Measurements from ENCODE around the gene STX10. TPM values are rescaled to one million over a fixed set of nuclear protein-coding genes. Genes with fewer than 3 reads are reported as not detected.

The STX10 gene
- total RNA-seq, 2 experiments from 2014 or later: 41.6 to 67.8 TPM

GRCh38 chr19:13155472-13156359 is 5.5 kb upstream of the STX10 start:
- H3K4me1 ChIP-seq (ENCODE audit: insufficient read depth, low read length, poor library complexity, severe bottlenecking): peaks cover 53% of the 10 kb centered on the region

DNA sequence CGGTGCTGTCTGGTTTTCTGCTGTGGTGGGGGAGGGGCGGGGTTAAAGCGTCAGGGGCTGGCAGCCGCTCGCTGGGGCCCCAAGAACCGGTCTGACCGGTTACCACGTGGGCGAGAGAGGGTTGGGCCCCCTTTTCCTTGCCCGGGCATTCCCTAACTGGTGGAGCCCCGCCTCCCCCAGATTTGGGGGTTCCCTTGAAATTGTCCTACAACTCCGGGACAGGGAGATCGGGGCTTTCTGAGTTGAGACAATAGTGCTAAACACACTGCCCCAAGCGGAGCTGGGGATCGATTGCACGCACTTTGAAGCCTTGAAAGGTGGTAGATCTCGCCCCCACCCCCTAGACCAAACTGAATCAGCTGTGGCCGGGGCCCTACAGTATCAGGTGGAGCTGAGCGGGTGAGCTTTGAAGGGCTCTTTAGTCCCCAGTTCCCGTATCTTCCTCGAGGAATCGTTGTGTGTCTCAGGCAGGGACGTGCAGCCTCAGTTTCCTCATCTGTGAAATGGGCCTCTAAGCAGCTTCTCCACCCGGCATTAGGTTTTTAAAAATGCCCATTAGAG is 4.8 kb upstream of the STX10 start:
- Histone ChIP-seq H2AFZ (ENCODE audit: low read length) (no peak overlapping the region), H3K4me3 (ENCODE audit: low read depth, low read length, poor library complexity, severe bottlenecking) (peak overlapping the region; percentile 97), H3K4me1 (ENCODE audit: insufficient read depth, low read length, poor library complexity, severe bottlenecking) (peaks cover 46% of the 10 kb centered on the region), H4K20me1 (ENCODE audit: insufficient read depth, low read length) (0 out of 2 replicates have a peak, but pooled peaks cover 5% of the 10 kb centered on the region), H3K9me3 (ENCODE audit: low read length) (no peaks in the 10 kb centered on the region), H3K79me2 (ENCODE audit: insufficient read depth, low read depth, low read length) (peaks cover 50% of the 10 kb centered on the region), H3K27ac (ENCODE audit: low read depth, low read length, poor library complexity, severe bottlenecking) (peak overlapping the region; percentile 100), H3K36me3 (ENCODE audit: insufficient read depth, low read length) (peaks cover 23% of the 10 kb centered on the region), H3K4me2 (ENCODE audit: low read length) (peak overlapping the region; percentile 96), H3K9me2 (ENCODE audit: insufficient read depth, low read length) (no peaks in the 10 kb centered on the region)
- intact Hi-C loops (cut with micrococcal nuclease; ENCODE audit: unreplicated experiment): loop anchor here (2.0 kb wide), 1 partner anchor 40 kb away; no protein-coding TSS in a partner anchor
- peak; percentile 87 for DNase-seq (ENCODE audit: low spot score)
- no TSS peak for BruUV-seq (replicated peaks)
- POLR2A ChIA-PET: interaction anchor here (0.6 to 0.7 kb wide), 3 partner anchors 55 to 265 kb away, joined by 3 to 6 read pairs (median 3); no protein-coding TSS in a partner anchor
- CTCF ChIA-PET (ENCODE audit: unreplicated experiment): no interaction called here
- TF ChIP-seq, protein P1, sequence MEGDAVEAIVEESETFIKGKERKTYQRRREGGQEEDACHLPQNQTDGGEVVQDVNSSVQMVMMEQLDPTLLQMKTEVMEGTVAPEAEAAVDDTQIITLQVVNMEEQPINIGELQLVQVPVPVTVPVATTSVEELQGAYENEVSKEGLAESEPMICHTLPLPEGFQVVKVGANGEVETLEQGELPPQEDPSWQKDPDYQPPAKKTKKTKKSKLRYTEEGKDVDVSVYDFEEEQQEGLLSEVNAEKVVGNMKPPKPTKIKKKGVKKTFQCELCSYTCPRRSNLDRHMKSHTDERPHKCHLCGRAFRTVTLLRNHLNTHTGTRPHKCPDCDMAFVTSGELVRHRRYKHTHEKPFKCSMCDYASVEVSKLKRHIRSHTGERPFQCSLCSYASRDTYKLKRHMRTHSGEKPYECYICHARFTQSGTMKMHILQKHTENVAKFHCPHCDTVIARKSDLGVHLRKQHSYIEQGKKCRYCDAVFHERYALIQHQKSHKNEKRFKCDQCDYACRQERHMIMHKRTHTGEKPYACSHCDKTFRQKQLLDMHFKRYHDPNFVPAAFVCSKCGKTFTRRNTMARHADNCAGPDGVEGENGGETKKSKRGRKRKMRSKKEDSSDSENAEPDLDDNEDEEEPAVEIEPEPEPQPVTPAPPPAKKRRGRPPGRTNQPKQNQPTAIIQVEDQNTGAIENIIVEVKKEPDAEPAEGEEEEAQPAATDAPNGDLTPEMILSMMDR (conservative IDR thresholded peaks at IDR 0.05; ENCODE audit: low read length): peak; percentile 75
- TF ChIP-seq EZH2phosphoT487 (IDR thresholded peaks at IDR 0.05; ENCODE audit: borderline replicate concordance, low read depth, low read length): no peak

More at GRCh38 chr19:13155472-13156359, 5.5 kb upstream of the STX10 start:
- TF ChIP-seq, protein P1 (conservative IDR thresholded peaks at IDR 0.05; ENCODE audit: low read length): no peak
- no peak for TF ChIP-seq EZH2phosphoT487 (IDR thresholded peaks at IDR 0.05; ENCODE audit: borderline replicate concordance, low read depth, low read length)
- H3K9me3 ChIP-seq (ENCODE audit: low read length): no peaks in the 10 kb centered on the region
- peaks cover 51% of the 10 kb centered on the region for H3K79me2 ChIP-seq (ENCODE audit: insufficient read depth, low read depth, low read length)
- peak overlapping the region; percentile 100 for H3K27ac ChIP-seq (ENCODE audit: low read depth, low read length, poor library complexity, severe bottlenecking)
- intact Hi-C loops (cut with micrococcal nuclease; ENCODE audit: unreplicated experiment): loop anchor here (1.0 to 2.0 kb wide), 3 partner anchors 12 to 53 kb away; no protein-coding TSS in a partner anchor
- no peaks in the 10 kb centered on the region for H3K9me2 ChIP-seq (ENCODE audit: insufficient read depth, low read length)
- H4K20me1 ChIP-seq (ENCODE audit: insufficient read depth, low read length): 0 out of 2 replicates have a peak, but pooled peaks cover 5% of the 10 kb centered on the region
- DNase-seq (ENCODE audit: low spot score): peak; percentile 91
- POLR2A ChIA-PET: interaction anchor here (0.6 to 0.7 kb wide), 3 partner anchors 54 to 265 kb away, joined by 3 to 6 read pairs (median 3); no protein-coding TSS in a partner anchor
- H3K4me3 ChIP-seq (ENCODE audit: low read depth, low read length, poor library complexity, severe bottlenecking): peak overlapping the region; percentile 97
- BruUV-seq (replicated peaks): no TSS peak
- no peak overlapping the region for H2AFZ ChIP-seq (ENCODE audit: low read length)
- CTCF ChIA-PET (ENCODE audit: unreplicated experiment): no interaction called here
- peaks cover 23% of the 10 kb centered on the region for H3K36me3 ChIP-seq (ENCODE audit: insufficient read depth, low read length)
- peak overlapping the region; percentile 96 for H3K4me2 ChIP-seq (ENCODE audit: low read length)

All from OCI-LY7 (cell line).